CD4-positive, alpha-beta memory T cell (primary cell): ENCODE data around the gene FMO5. TPM values are rescaled to one million over a fixed set of nuclear protein-coding genes. Genes with fewer than 3 reads are reported as not detected.

Experiments
- CTCF ChIA-PET: fragments of 350-600 bp; sonication (Branson Sonifier 250); formaldehyde crosslinking; loops from one replicate; lab custom pipeline; 2021; ENCODE audit warnings: inconsistent platforms; ENCODE audit not compliant: partially characterized antibody; lab: Charles Lee
- POLR2A ChIA-PET: fragments of 350-600 bp; sonication (Branson Sonifier 250); formaldehyde crosslinking; loops from one replicate; lab custom pipeline; 2021; ENCODE audit not compliant: partially characterized antibody; lab: Charles Lee
- DNase-seq, 5 donors: peaks; one replicate each; pipeline versions ENCODE4 v3.0.0 to v3.0.0-alpha.2; 2020 to 2022; ENCODE audit warnings: mixed read lengths in 1 of 5
- H3K27ac ChIP-seq: one replicate; pipeline ENCODE4 v1.7.0; 2013; ENCODE audit warnings: low read depth, low read length
- H3K27me3 ChIP-seq: 2 replicates; pipeline ENCODE4 v1.7.0; 2013; ENCODE audit warnings: mild to moderate bottlenecking, low read length, moderate library complexity; ENCODE audit not compliant: insufficient read depth
- H3K36me3 ChIP-seq: 2 replicates; pipeline ENCODE4 v1.7.0; 2013; ENCODE audit warnings: mild to moderate bottlenecking, low read length, moderate library complexity; ENCODE audit not compliant: insufficient read depth
- H3K4me1 ChIP-seq: 2 replicates; pipeline ENCODE4 v1.7.0; 2013; ENCODE audit warnings: mild to moderate bottlenecking, low read length, moderate library complexity; ENCODE audit not compliant: insufficient read depth
- H3K4me3 ChIP-seq, 2 donors: one replicate each; pipeline ENCODE4 v1.7.0; 2013; ENCODE audit warnings: low read length in 2 of 2, mild to moderate bottlenecking in 1 of 2
- H3K9me3 ChIP-seq, 2 donors: one replicate each; pipeline ENCODE4 v1.7.0; 2013; ENCODE audit warnings: low read length in 2 of 2, control low read depth in 1 of 2; ENCODE audit not compliant: control insufficient read depth in 1 of 2
- H3K27ac Mint-ChIP-seq, 7 donors: one replicate each; pipeline ENCODE4 v1.8.0; 2020 to 2021; ENCODE audit warnings: mixed read lengths in 7 of 7, mild to moderate bottlenecking in 6 of 7, inconsistent platforms in 3 of 7, moderate library complexity in 3 of 7
- H3K27me3 Mint-ChIP-seq, 2 donors: one replicate each; pipeline ENCODE4 v1.8.0; 2020 to 2021; ENCODE audit warnings: mixed read lengths in 2 of 2
- H3K36me3 Mint-ChIP-seq, 2 donors: one replicate each; pipeline ENCODE4 v1.8.0; 2020 to 2021; ENCODE audit warnings: mixed read lengths in 2 of 2, inconsistent platforms in 1 of 2, mild to moderate bottlenecking in 1 of 2
- H3K4me1 Mint-ChIP-seq, 4 donors: one replicate each; pipeline ENCODE4 v1.8.0; 2020 to 2021; ENCODE audit warnings: mixed read lengths in 4 of 4, mild to moderate bottlenecking in 1 of 4
- H3K4me3 Mint-ChIP-seq, 8 donors: one replicate each; pipeline ENCODE4 v1.8.0; 2020 to 2021; ENCODE audit warnings: mixed read lengths in 8 of 8, mild to moderate bottlenecking in 7 of 8, moderate library complexity in 6 of 8, inconsistent platforms in 3 of 8
- H3K9me3 Mint-ChIP-seq, 8 donors: one replicate each; pipeline ENCODE4 v1.8.0; 2020 to 2021; ENCODE audit warnings: mixed read lengths in 8 of 8, mild to moderate bottlenecking in 5 of 8, inconsistent platforms in 3 of 8, moderate library complexity in 1 of 8
- intact Hi-C: fragments of 100-400 bp; cut with micrococcal nuclease; formaldehyde crosslinking; loops from one replicate; pipeline ENCODE4 v1.15.1; 2023
- polyA plus RNA-seq, 2 donors: library from polyadenylated mRNA; unstranded; fragments of 300-500 nt; fragmentation: Illumina TruSeq; gene quantifications; one replicate each; pipeline ENCODE4 v1.2.3, GENCODE V29; 2021
- total RNA-seq, 2 experiments: library from RNA; stranded (reverse); gene quantifications; one replicate each; pipeline ENCODE4 v1.2.3, GENCODE V29; 2021

Gene FMO5
- total and polyA plus RNA-seq, 4 experiments from 2014 or later, result 1.0 to 1.5 (median 1.4) TPM

DNA sequence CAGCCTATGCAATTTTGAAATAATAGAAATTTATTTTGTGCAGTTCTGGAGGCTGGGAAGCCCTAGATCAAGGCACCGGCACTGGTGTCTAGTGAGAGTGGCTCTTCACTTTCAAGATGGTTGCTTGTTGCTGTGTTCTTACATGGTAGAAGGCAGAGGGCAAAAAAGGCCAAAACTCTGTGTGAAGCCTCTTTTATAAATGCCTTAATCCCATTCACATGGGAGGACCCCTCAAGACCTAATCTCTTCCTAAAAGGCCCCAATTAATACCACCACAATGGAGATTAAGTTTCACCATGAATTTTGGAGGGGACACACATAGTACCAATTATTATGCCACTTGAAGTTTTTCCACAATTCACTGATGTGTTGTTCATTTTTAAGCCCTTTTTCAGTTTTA, 73.9 kb downstream of the FMO5 start:
- intact Hi-C loops, result no loop called here
- Histone ChIP-seq H3K27ac (no peak overlapping the region), H3K4me3 (no peak overlapping the region), H3K4me1 (no peaks in the 10 kb centered on the region), H3K36me3 (no peaks in the 10 kb centered on the region), H3K9me3 (no peaks in the 10 kb centered on the region), H3K27me3 (no peaks in the 10 kb centered on the region)
- DNase-seq, result no peak
- no peak overlapping the region for H3K4me3 Mint-ChIP-seq
- no peaks in the 10 kb centered on the region for H3K9me3 Mint-ChIP-seq
- H3K36me3 Mint-ChIP-seq, result peaks cover 23 to 36% of the 10 kb centered on the region in 2 donors
- ChIA-PET CTCF (interaction anchor here (1.0 kb wide), 1 partner anchor 8 kb away, joined by 4 read pairs; no protein-coding TSS in a partner anchor), POLR2A (no interaction called here)
- H3K27me3 Mint-ChIP-seq, result no peaks in the 10 kb centered on the region
- no peak overlapping the region for H3K27ac Mint-ChIP-seq
- no peaks in the 10 kb centered on the region for H3K4me1 Mint-ChIP-seq

- no peaks in the 10 kb centered on the region for H3K27me3 ChIP-seq
- H3K36me3 ChIP-seq, result no peaks in the 10 kb centered on the region
- Mint-ChIP-seq H3K27ac (no peak overlapping the region), H3K4me1 (no peaks in the 10 kb centered on the region), H3K36me3 (no peaks in the 10 kb centered on the region), H3K27me3 (peaks cover 11 to 14% of the 10 kb centered on the region in 2 donors), H3K4me3 (no peak overlapping the region), H3K9me3 (peaks cover 0 to 2% (median 0%) of the 10 kb centered on the region in 8 donors)
- CTCF ChIA-PET, result interaction anchor here (1.1 kb wide), 1 partner anchor 9 kb away, joined by 4 read pairs; no protein-coding TSS in a partner anchor
- intact Hi-C loops, result no loop called here
- POLR2A ChIA-PET, result no interaction called here
- DNase-seq, result no peak
- no peaks in the 10 kb centered on the region for H3K9me3 ChIP-seq
- H3K27ac ChIP-seq, result no peak overlapping the region
- no peak overlapping the region for H3K4me3 ChIP-seq
- no peaks in the 10 kb centered on the region for H3K4me1 ChIP-seq
Measured at GRCh38 chr1:147142886-147143285, 82.3 kb downstream of the FMO5 start.

Other genes with a start within 250 kb of the FMO5 start
- 10 to 100 TPM; 19.8 to 24.5 TPM for gene PRKAB2, start 52.9 kb downstream of the FMO5 start, total RNA-seq
- gene PRKAB2, start 52.9 kb downstream of the FMO5 start, polyA plus RNA-seq, result 1 to 10 TPM; 1.8 to 3.1 TPM
- gene CHD1L, start 17.3 kb upstream of the FMO5 start, total RNA-seq, result 10 to 100 TPM; 29.5 to 31.6 TPM
- gene CHD1L, start 17.3 kb upstream of the FMO5 start, polyA plus RNA-seq, result 10 to 100 TPM; 17.1 to 18.8 TPM